Head of caudate nucleus (tissue), 42 donors: ENCODE data around the gene ATP1B3.
"Not testable (repeated sequence)": the region's sequence is repeated elsewhere in the genome, so short reads cannot be mapped to it uniquely, and the experiment has no call there.

Experiments used
- DNase-seq, 42 donors: peaks; one replicate each; pipeline versions ENCODE4 v3.0.0 to v3.0.0-alpha.2; 2020 to 2021; ENCODE audit warnings: mixed read lengths in 7 of 42
- intact Hi-C: fragments of 100-400 bp; cut with DNase I; formaldehyde crosslinking; loops from one replicate; pipeline ENCODE4 v1.15.0; 2022

The ATP1B3 gene

DNA sequence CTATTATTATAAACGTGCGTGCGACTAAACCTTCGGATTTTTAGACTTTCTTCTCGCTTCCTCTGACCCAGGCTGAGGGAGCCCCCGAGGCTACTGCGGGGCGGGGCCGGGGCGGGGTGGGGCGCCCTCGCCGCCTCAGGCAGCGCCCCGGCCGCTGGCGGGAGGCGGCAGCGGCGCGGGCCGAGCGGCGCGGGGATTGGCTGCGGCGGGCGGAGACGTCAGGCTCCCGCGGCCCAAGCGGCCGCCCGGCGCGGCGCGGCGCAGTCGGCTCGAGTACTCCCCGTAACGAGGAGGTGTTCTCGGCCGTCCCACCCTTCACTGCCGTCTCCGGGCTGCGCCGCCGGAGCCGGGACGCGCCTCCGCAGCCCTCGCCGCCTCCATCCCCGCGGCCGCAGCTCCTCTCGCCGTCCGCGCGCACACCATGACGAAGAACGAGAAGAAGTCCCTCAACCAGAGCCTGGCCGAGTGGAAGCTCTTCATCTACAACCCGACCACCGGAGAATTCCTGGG lies at the start of gene ATP1B3:
ATP1B3 (plus strand) TSS at position 263 of the 510 bp plus-strand sequence; CDS start at position 422, 159 bp downstream.
- peak; percentile 60 to 92 (median 86) for DNase-seq
- intact Hi-C loops, result loop anchor here (2.0 kb wide), 1 partner anchor 138 kb away; the partner anchor contains the start of gene RNF7

DNA sequence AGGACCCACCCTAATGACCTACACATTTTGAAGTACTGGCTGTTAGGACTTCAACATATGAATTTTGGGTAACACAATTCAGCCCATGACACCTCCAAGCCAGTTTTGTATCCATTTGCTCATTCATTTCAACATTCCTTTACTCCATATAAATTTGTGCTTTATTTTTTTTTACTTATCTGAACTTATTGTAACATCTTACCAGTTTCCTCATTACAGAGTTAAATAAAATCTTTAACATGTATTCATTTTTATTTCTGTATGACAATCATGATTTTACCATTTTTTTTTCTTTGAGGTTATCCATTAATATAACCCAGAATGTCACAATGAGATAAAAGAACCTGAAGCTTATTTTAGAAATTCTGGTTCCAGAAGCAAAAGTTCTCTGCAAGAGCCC lies 48.0 kb upstream of the ATP1B3 start:
- intact Hi-C loops, result no loop called here
- DNase-seq, result no peak

- intact Hi-C loops, result no loop called here
- no peak for DNase-seq
Measured at GRCh38 chr3:141828890-141829289, 47.6 kb upstream of the ATP1B3 start.

- DNase-seq, result no peak
- intact Hi-C loops, result no loop called here
Measured at GRCh38 chr3:141830508-141830907, 45.9 kb upstream of the ATP1B3 start.

DNA sequence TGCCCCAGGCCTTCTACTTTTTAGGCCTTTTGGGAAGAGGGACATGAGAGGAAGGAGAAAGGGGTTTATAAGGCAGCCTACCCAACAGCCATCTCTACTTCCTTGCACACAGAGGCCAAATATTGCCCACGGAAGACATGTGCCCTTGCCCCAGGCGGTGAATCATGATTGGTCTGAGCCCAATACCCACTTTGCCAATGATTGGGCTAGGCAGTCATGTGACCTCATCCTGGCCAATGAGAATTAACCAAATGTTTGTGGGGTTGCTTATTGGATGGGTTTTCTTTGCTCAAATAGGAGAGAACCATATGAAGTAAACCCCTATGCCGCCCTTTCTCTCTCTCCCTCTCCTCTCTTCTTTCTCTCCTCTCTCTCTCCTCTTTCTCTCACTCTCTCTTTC lies 42.2 kb upstream of the ATP1B3 start:
- DNase-seq, result no peak
- intact Hi-C loops, result no loop called here

GRCh38 chr3:141835557-141836229 lies 40.8 kb upstream of the ATP1B3 start:
- DNase-seq, result no peak
- intact Hi-C loops, result no loop called here

DNA sequence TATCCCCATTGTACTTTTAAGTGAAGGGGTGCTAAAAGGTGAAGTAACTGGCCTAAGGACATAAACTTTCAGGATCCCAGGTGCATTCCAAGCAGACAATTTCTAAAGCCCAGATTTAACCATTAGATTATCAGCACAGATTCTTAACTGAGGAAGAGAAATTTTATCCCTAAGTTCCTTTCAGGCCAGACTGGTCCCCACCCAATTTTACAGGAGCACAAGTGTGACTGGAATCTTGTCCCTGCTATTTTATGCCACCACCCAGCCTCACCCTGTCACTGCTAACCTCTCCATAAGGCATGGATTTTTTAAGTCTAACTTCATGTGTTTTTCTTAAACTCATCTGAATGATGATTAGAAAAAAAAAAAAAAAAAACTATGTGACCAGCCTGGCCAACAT lies 37.1 kb upstream of the ATP1B3 start:
- intact Hi-C loops, result no loop called here
- no peak for DNase-seq

GRCh38 chr3:141840737-141841544 lies 35.5 kb upstream of the ATP1B3 start:
- intact Hi-C loops, result no loop called here
- no peak for DNase-seq

GRCh38 chr3:141844108-141844507 lies 32.3 kb upstream of the ATP1B3 start:
- DNase-seq, result no peak
- intact Hi-C loops, result no loop called here

GRCh38 chr3:141844812-141845211 lies 31.6 kb upstream of the ATP1B3 start:
- DNase-seq, result no peak
- intact Hi-C loops, result no loop called here

- intact Hi-C loops, result no loop called here
- no peak for DNase-seq
Measured at GRCh38 chr3:141845407-141846049, 30.9 kb upstream of the ATP1B3 start.

DNA sequence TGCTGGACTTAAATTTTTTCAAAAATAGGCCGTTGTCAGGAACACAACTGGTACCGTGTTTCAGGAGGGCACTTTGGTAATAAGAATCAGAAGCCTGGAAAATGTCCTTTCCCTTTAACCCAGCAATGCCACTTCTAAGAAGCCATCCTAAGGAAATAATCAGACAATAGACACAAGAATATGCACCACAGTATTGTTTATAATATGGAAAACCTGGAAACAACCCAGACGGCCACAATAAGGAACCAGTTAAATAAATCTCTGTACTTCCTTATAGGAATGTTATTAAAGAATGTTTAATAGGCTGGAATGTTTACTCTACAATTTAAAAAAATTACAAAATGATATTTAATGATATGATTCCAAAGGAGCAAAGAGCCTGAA lies 30.4 kb upstream of the ATP1B3 start:
- DNase-seq, result no peak
- intact Hi-C loops, result no loop called here

GRCh38 chr3:141848159-141848748 lies 28.2 kb upstream of the ATP1B3 start:
- intact Hi-C loops, DNase-seq: not testable (repeated sequence)

DNA sequence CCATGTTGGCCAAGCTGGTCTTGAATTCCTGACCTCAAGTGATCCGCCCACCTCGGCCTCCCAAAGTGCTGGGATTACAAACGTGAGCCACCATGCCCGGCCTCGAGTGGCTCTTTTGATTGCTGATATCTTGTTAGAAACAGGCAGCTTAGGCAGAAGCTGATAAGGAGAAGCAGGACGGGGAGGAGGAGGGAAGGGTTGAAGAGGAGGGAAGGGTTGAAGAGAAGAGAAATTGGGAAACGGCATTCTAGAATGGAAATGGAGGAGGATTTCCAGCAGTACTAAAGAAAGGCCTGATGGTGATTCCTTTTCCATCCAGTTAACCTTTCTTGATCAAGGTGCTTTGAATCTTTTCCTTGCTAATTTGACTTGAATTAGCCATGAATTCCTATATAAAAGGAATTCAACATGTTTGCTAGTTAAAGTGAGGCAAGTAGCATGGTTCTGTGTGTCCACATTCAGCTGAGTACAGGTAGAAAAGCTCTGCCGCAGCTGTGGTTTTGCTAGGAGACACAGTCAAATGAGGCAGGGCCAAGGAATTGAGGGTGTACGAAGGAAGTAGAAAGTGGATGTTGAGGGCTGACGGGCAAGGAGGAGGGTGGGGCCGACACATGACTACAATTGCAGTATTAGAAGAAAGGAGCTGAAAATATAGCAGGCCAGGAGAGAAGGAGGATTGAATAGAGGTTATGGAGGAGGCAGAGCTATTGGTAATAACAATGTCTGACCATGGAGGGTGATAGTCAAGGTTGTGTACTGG lies 27.2 kb upstream of the ATP1B3 start:
- no peak for DNase-seq
- intact Hi-C loops, result no loop called here

GRCh38 chr3:141851411-141851810 lies 25.0 kb upstream of the ATP1B3 start:
- intact Hi-C loops, result no loop called here
- DNase-seq, result no peak

- intact Hi-C loops, result no loop called here
- DNase-seq, result no peak
Measured at GRCh38 chr3:141853081-141853601, 23.3 kb upstream of the ATP1B3 start.

DNA sequence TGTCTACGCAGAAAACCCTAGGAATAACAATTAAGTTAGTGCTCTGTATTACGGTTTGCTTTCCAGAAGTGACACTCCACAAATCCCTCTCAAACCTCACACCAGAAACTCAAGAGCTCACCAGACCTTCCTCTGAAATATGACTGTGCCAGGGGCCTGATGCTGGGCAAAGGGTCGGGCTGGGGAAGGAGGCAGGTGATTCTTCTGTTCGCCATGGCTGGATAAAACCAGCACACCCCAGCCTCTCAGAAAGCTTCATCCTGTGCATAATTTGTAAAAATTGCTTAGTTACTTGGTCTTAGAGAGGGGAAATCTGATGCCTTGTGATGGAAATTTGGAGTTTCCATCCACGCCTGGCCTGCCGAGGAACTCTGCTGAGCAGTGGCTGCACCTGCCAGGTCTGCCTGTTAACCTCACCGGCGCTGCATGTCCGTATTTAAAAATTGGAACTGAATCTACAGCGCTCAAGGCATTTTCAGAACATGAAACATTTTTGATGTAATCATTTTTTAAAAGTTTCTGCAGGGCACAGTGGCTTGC lies 22.7 kb upstream of the ATP1B3 start:
- intact Hi-C loops, result no loop called here
- no peak for DNase-seq

DNA sequence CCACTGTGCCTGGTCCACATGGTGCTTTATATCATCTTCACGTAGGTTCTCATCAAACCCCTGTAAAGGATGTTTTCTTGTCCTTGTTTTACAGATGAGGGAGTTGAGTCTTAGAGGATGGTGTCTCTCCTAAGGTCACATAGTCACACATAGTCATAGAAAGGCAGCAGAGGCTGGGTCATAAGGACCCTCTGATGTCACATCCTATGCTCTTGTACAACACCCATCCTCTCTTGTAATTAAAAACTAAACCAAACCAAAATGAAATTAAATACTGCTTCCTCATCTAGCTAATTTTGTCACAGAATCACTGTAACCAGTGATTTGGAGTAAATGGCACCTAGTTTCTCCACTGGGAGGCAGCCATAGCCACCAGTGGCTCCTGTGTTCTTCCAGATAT lies 21.8 kb upstream of the ATP1B3 start:
- DNase-seq, result no peak
- intact Hi-C loops, result no loop called here
